Liver (tissue), 3 donors: Measurements from ENCODE around the gene ZNF284.

Experiments used
- CTCF ChIP-seq: fragments of 150-350 bp; IDR thresholded peaks from 2 replicates; pipeline ENCODE4 v1.5.1; 2017; ENCODE audit warnings: improper control_type of control experiment, low read depth, low read length; ENCODE audit not compliant: missing input control
- EGR1 ChIP-seq, 2 donors: IDR thresholded peaks; 2 replicates each; pipeline ENCODE4 v1.6.1; 2016 to 2018; ENCODE audit warnings: antibody characterized with exemption in 2 of 2, low read depth in 2 of 2
- FOXA1 ChIP-seq: IDR thresholded peaks from 2 replicates; pipeline ENCODE4 v1.6.1; 2016; ENCODE audit warnings: antibody characterized with exemption
- GABPA ChIP-seq, 2 donors: IDR thresholded peaks in 1 of 2; conservative IDR thresholded peaks in 1 of 2; 2 replicates each; pipeline ENCODE4 v1.6.1; 2016; ENCODE audit warnings: antibody characterized with exemption in 2 of 2, mild to moderate bottlenecking in 1 of 2, moderate library complexity in 1 of 2
- HNF4G ChIP-seq: IDR thresholded peaks from 2 replicates; pipeline ENCODE4 v1.6.1; 2016; ENCODE audit warnings: antibody characterized with exemption
- JUND ChIP-seq, 2 donors: IDR thresholded peaks; 2 replicates each; pipeline ENCODE4 v1.6.1; 2016; ENCODE audit warnings: antibody characterized with exemption in 2 of 2
- MAX ChIP-seq: IDR thresholded peaks from 2 replicates; pipeline ENCODE4 v1.6.1; 2016; ENCODE audit warnings: antibody characterized with exemption
- NR2F2 ChIP-seq: IDR thresholded peaks from 2 replicates; pipeline ENCODE4 v1.6.1; 2016; ENCODE audit warnings: antibody characterized with exemption
- RAD21 ChIP-seq, 2 donors: IDR thresholded peaks; 2 replicates each; pipeline ENCODE4 v1.6.1; 2016; ENCODE audit warnings: antibody characterized with exemption in 2 of 2, mild to moderate bottlenecking in 2 of 2
- SP1 ChIP-seq: IDR thresholded peaks from 2 replicates; pipeline ENCODE4 v1.6.1; 2018; ENCODE audit warnings: antibody characterized with exemption, mild to moderate bottlenecking
- TAF1 ChIP-seq: conservative IDR thresholded peaks from 2 replicates; pipeline ENCODE4 v1.6.1; 2016; ENCODE audit warnings: antibody characterized with exemption, mild to moderate bottlenecking
- YY1 ChIP-seq: IDR thresholded peaks from 2 replicates; pipeline ENCODE4 v1.6.1; 2016; ENCODE audit warnings: antibody characterized with exemption, mild to moderate bottlenecking
- TF ChIP-seq, protein P1 (sequence below): IDR thresholded peaks from 2 replicates; pipeline ENCODE4 v1.6.1; 2016; ENCODE audit warnings: antibody characterized with exemption, mild to moderate bottlenecking
- TF ChIP-seq, protein P2 (sequence below): IDR thresholded peaks from 2 replicates; pipeline ENCODE4 v1.6.1; 2016; ENCODE audit warnings: antibody characterized with exemption
- donor health status: healthy.
- donor health status: healthy.

- TF ChIP-seq CTCF, result no peak
- no peak for TF ChIP-seq MAX
- TF ChIP-seq FOXA1, result no peak
- TF ChIP-seq NR2F2, result no peak
- TF ChIP-seq, protein P1, sequence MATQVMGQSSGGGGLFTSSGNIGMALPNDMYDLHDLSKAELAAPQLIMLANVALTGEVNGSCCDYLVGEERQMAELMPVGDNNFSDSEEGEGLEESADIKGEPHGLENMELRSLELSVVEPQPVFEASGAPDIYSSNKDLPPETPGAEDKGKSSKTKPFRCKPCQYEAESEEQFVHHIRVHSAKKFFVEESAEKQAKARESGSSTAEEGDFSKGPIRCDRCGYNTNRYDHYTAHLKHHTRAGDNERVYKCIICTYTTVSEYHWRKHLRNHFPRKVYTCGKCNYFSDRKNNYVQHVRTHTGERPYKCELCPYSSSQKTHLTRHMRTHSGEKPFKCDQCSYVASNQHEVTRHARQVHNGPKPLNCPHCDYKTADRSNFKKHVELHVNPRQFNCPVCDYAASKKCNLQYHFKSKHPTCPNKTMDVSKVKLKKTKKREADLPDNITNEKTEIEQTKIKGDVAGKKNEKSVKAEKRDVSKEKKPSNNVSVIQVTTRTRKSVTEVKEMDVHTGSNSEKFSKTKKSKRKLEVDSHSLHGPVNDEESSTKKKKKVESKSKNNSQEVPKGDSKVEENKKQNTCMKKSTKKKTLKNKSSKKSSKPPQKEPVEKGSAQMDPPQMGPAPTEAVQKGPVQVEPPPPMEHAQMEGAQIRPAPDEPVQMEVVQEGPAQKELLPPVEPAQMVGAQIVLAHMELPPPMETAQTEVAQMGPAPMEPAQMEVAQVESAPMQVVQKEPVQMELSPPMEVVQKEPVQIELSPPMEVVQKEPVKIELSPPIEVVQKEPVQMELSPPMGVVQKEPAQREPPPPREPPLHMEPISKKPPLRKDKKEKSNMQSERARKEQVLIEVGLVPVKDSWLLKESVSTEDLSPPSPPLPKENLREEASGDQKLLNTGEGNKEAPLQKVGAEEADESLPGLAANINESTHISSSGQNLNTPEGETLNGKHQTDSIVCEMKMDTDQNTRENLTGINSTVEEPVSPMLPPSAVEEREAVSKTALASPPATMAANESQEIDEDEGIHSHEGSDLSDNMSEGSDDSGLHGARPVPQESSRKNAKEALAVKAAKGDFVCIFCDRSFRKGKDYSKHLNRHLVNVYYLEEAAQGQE, result no peak
- TF ChIP-seq, protein P2, sequence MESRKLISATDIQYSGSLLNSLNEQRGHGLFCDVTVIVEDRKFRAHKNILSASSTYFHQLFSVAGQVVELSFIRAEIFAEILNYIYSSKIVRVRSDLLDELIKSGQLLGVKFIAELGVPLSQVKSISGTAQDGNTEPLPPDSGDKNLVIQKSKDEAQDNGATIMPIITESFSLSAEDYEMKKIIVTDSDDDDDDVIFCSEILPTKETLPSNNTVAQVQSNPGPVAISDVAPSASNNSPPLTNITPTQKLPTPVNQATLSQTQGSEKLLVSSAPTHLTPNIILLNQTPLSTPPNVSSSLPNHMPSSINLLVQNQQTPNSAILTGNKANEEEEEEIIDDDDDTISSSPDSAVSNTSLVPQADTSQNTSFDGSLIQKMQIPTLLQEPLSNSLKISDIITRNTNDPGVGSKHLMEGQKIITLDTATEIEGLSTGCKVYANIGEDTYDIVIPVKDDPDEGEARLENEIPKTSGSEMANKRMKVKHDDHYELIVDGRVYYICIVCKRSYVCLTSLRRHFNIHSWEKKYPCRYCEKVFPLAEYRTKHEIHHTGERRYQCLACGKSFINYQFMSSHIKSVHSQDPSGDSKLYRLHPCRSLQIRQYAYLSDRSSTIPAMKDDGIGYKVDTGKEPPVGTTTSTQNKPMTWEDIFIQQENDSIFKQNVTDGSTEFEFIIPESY, result no peak
- TF ChIP-seq GABPA (IDR thresholded peaks at IDR 0.05 in 1 of 2, conservative IDR thresholded peaks at IDR 0.05 in 1 of 2), result no peak
- no peak for TF ChIP-seq TAF1
- no peak for TF ChIP-seq EGR1 (IDR thresholded peaks at IDR 0.05; ENCODE audit: low read depth in 2 of 2)
- no peak for TF ChIP-seq HNF4G
- no peak for TF ChIP-seq SP1
- TF ChIP-seq YY1, result no peak
- no peak for TF ChIP-seq RAD21 (IDR thresholded peaks at IDR 0.05)
- no peak for TF ChIP-seq JUND (IDR thresholded peaks at IDR 0.05)
Observed at GRCh38 chr19:44069415-44069814, 2.5 kb upstream of the ZNF284 start.
